Measurements from ENCODE around the gene HAGH. TPM values are rescaled to one million over a fixed set of nuclear protein-coding genes. Genes with fewer than 3 reads are reported as not detected.

Gene HAGH
- total RNA-seq, 2 experiments from 2014 or later, result 51.3 to 51.8 TPM

DNA sequence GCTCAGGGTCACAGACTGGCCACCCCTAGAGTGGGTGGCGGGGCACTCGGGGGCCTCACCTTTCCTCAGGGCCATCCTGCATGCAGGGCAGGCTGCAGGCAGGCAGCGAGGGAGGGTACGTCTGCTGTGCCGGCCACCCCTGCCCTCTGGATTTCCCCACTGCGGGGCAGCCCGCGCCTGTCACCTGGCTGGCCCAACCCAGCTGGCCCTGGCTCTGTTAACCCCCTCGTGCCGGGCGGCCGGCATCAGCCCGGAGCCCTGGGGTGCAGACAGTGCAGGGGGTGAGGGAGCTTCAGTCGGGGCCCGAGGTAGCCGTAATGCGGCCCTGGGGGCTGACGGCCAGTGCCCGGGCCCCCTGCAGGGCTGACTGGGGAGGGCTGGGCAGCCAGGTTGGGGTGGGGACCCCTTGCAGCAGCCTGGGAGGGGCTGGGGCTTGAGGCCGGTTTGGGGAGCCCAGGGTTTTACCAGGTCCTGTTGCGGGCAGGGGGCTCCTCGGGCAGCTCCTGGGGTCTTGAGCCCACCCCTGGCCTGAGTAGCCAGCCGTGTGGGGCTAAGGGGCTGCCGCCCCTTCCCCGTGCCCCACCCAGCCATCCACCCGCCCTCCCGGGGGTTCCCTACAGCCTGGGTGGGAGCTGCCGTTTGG, 32.9 kb downstream of the HAGH start, which contains the start of gene IGFALS:
IGFALS (minus strand) TSS at position 128 of the 643 bp plus-strand sequence; CDS start at position 75, 53 bp downstream.
- CTCF ChIA-PET, result interaction anchor here (0.6 kb wide), 1 partner anchor 34 kb away, joined by 3 read pairs; no protein-coding TSS in a partner anchor

DNA sequence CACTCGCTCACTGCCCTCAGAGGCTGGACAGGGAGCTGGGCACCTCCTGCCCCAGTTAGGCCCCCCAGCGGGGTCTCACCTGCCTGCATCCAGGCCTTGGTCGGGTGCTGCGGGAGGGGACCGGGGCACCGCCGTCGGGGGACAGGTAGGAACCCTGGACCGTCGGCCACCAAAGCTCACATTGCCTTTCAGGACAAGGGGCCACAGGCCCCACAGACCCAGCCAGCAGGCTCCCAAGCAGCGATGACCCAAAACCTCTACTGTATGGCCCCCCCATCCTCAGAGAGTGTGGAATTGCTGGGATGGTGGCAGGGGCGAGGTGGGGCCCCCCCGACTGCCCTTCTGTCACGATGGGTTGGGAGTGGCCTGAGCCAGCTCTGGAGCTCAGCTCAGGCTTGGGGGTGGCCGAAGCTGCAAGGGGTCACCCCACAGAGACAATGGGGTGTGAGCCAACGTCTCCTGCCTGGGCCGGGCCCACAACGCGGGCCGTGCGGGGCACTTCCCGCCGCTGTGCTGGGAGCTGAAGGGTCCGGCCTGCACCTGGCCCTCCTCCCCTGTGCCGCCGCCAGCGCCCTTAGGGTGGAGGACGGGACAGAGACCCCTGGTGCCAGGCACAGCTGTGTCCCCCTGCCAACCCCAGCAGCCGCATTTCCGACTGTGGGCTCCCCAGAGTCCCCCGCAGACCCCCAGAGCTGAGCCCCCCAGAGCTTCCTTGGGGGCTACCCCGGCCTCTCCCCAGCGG, 33.6 kb downstream of the HAGH start:
- no peak overlapping the region for H3K4me3 Mint-ChIP-seq

More for the DNA sequence above, 32.9 kb downstream of the HAGH start, which contains the start of gene IGFALS:
- H3K4me1 Mint-ChIP-seq, result peaks cover 1% of the 10 kb centered on the region
- no peak for DNase-seq
- H3K27me3 Mint-ChIP-seq, result no peaks in the 10 kb centered on the region
- H3K9me3 Mint-ChIP-seq, result peaks cover 2% of the 10 kb centered on the region
- POLR2A ChIA-PET, result interaction anchor here (1.1 to 1.4 kb wide), 2 partner anchors 11 to 33 kb away, joined by 3 to 5 read pairs; partner anchors contain the start of genes FAHD1, NUBP2 and SPSB3
- no peak within 1 kb of the TSS for H3K27ac Mint-ChIP-seq
- H3K36me3 Mint-ChIP-seq (ENCODE audit: low read depth), result peaks cover 4% of the 10 kb centered on the region
- no peak within 1 kb of the TSS for H3K4me3 Mint-ChIP-seq

DNA sequence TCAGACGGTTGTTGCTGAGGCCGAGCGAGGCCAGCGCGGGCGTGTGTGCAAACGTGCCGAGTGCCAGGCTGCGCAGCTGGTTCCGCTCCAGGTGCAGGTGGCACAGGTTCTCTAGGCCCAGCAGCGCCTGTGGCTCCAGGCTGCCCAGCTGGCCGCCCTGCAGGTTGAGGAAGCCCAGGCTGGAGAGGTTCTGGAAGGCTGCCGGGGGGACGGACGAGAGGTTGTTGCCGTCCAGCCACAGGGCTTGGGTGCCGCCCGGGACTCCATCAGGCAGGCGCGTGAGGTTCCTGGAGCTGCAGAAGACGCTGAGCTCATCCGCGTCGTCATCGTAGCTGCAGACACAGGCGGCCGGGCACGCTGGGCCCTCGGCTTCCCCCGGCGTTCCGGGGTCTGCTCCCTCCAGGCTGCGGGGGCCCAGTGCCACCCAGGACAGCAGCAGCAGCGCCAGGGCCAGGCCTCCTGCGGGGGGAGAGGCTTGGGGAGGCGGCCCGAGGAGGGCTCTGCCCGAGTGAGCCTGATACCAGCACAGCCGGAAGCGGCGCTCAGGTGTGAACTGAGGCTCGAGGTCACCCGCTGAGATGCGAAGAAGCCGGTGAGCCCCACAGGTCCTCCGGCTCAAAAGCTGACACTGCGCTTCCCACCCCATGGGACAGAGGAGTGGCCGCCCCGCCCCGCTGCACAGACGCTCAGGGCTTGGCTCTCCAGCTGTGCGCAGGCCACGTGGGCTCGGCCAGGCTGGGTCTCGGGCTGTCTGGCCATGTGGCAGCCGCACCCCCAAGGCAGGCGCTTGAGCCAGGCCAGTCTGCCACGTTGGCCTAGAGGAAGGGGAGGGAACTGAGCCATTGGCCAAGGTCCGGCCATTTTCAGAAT, 34.4 kb downstream of the HAGH start:
- ChIA-PET CTCF (no interaction called here), POLR2A (interaction anchor here (1.1 to 1.7 kb wide), 3 partner anchors 10 to 35 kb away, joined by 3 to 5 read pairs (median 5); partner anchors contain the start of genes FAHD1, NUBP2 and SPSB3)
- H3K4me3 Mint-ChIP-seq, result no peak overlapping the region
- H3K27me3 Mint-ChIP-seq, result no peaks in the 10 kb centered on the region
- peaks cover 4% of the 10 kb centered on the region for H3K36me3 Mint-ChIP-seq (ENCODE audit: low read depth)
- H3K9me3 Mint-ChIP-seq, result peaks cover under 1% of the 10 kb centered on the region
- DNase-seq, result no peak
- H3K4me1 Mint-ChIP-seq, result peaks cover 1% of the 10 kb centered on the region
- no peak overlapping the region for H3K27ac Mint-ChIP-seq

More for the DNA sequence above, 33.6 kb downstream of the HAGH start:
- Mint-ChIP-seq H3K27me3 (no peaks in the 10 kb centered on the region), H3K9me3 (peaks cover 2% of the 10 kb centered on the region), H3K4me1 (peaks cover 1% of the 10 kb centered on the region), H3K36me3 (ENCODE audit: low read depth) (peaks cover 4% of the 10 kb centered on the region), H3K27ac (no peak overlapping the region)
- ChIA-PET POLR2A (interaction anchor here (1.1 to 1.4 kb wide), 2 partner anchors 10 to 34 kb away, joined by 3 to 5 read pairs; partner anchors contain the start of genes FAHD1, NUBP2 and SPSB3), CTCF (no interaction called here)
- no peak for DNase-seq

DNA sequence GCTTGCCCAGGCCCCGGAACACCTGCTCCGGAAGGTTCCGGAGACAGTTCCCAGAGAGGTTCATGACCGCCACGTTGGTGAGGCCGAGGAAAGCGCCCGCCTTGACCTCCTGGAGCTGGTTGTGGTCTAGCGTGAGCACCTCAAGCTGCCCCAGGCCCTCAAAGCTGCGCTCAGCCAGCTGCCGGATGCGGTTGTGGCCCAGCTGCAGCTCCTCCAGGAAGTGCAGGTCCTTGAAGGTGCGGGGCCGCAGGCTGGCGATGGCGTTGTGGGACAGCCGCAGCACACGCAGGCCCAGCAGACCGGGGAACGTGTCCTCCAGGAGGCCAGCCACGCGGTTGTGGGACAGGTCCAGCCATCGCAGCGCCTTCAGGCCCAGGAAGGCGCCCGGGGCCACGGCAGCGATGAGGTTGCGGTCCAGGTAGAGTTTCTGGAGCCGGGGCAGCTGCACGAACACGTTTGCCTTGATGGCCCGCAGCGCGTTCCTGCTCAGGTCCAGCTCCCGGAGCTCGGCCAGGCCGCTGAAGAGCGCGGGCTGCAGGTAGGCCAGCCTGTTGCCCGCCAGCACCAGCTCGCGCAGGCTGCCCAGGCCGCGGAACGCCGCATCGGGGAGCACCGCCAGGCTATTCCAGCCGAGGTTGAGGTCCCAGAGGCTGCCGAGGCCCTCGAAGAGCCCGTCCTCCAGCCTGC, 35.2 kb downstream of the HAGH start:
- ChIA-PET POLR2A (interaction anchor here (1.7 kb wide), 1 partner anchor 9 kb away, joined by 5 read pairs; the partner anchor contains the start of genes NUBP2 and SPSB3), CTCF (no interaction called here)
- Mint-ChIP-seq H3K27me3 (no peaks in the 10 kb centered on the region), H3K4me3 (no peak overlapping the region), H3K36me3 (ENCODE audit: low read depth) (peaks cover 4% of the 10 kb centered on the region), H3K9me3 (no peaks in the 10 kb centered on the region), H3K27ac (no peak overlapping the region), H3K4me1 (peaks cover 1% of the 10 kb centered on the region)
- no peak for DNase-seq

DNA sequence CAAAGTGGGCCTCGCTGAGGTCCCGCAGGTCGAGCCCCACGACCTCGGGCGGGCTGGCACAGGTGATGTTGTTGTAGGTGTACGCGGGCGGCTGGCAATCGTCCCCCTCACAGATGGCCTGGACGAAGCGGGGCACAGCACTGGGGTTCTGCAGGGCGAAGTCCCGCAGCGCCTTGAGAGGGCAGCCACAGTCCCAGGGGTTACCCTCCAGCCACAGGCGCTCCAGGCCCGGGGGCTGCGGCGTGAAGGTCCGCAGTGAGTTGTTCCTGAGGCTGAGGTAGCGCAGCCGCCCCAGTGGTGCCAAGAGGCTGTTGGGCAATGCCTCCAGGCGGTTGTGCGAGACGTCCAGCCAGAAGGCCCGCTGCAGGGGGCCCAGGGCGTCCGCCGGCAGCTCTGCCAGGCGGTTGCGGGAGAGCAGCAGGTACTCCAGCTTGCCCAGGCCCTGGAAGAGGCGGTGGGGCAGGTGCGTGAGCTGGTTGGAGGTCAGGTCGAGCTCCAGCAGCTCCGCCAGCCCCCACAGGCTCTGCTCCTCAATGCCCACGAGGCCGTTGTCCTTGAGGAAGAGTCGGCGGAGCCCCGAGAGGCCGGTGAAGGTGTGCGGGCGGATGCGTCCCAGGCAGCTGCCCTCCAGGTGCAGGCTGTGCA, 35.9 kb downstream of the HAGH start:
- DNase-seq, result no peak
- no peaks in the 10 kb centered on the region for H3K27me3 Mint-ChIP-seq
- CTCF ChIA-PET, result no interaction called here
- no peak overlapping the region for H3K27ac Mint-ChIP-seq
- H3K36me3 Mint-ChIP-seq (ENCODE audit: low read depth), result peaks cover 4% of the 10 kb centered on the region
- no peaks in the 10 kb centered on the region for H3K9me3 Mint-ChIP-seq
- POLR2A ChIA-PET, result interaction anchor here (1.7 kb wide), 1 partner anchor 8 kb away, joined by 5 read pairs; the partner anchor contains the start of genes NUBP2 and SPSB3
- H3K4me1 Mint-ChIP-seq, result peaks cover 1% of the 10 kb centered on the region
- no peak overlapping the region for H3K4me3 Mint-ChIP-seq

- no peak overlapping the region for H3K4me3 Mint-ChIP-seq
- no peak overlapping the region for H3K27ac Mint-ChIP-seq
- POLR2A ChIA-PET, result interaction anchor here (1.7 kb wide), 1 partner anchor 8 kb away, joined by 5 read pairs; the partner anchor contains the start of genes NUBP2 and SPSB3
- peaks cover 4% of the 10 kb centered on the region for H3K36me3 Mint-ChIP-seq (ENCODE audit: low read depth)
- no peak for DNase-seq
- H3K4me1 Mint-ChIP-seq, result peaks cover 3% of the 10 kb centered on the region
- CTCF ChIA-PET, result no interaction called here
- H3K9me3 Mint-ChIP-seq, result no peaks in the 10 kb centered on the region
- H3K27me3 Mint-ChIP-seq, result no peaks in the 10 kb centered on the region
Measured at GRCh38 chr16:1790261-1790610, 36.4 kb downstream of the HAGH start.

DNA sequence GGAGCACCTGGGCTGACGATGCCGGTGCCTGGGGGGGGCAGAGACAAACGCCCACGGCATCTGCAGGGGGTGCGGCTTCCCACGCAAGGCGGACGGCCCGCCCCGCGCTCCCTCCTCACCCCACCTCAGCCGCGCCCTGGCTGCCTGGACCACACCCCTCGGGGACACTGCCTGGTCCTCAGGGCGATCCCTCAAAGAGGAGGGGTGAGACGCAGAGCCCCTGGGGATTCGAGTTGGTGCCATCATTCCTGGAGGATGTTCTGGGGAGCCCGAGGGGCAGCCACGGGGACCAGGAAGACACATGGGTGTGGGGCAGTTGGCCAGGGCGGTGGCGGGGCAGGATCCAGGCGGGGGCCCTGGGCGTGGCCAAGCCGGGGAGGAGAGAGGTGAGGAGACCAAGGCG, 37.0 kb downstream of the HAGH start:
- POLR2A ChIA-PET, result no interaction called here

GRCh38 chr16:1788708-1789100, 37.9 kb downstream of the HAGH start:
- CTCF ChIA-PET, result no interaction called here
- H3K4me1 Mint-ChIP-seq, result peaks cover 8% of the 10 kb centered on the region
- H3K27ac Mint-ChIP-seq, result no peak overlapping the region
- no peaks in the 10 kb centered on the region for H3K9me3 Mint-ChIP-seq
- POLR2A ChIA-PET, result no interaction called here
- no peaks in the 10 kb centered on the region for H3K27me3 Mint-ChIP-seq
- no peak overlapping the region for H3K4me3 Mint-ChIP-seq
- DNase-seq, result no peak
- peaks cover 7% of the 10 kb centered on the region for H3K36me3 Mint-ChIP-seq (ENCODE audit: low read depth)

More for the DNA sequence above, 37.0 kb downstream of the HAGH start:
- Mint-ChIP-seq H3K27ac (no peak overlapping the region), H3K36me3 (ENCODE audit: low read depth) (peaks cover 7% of the 10 kb centered on the region), H3K4me1 (peaks cover 5% of the 10 kb centered on the region), H3K4me3 (no peak overlapping the region), H3K27me3 (no peaks in the 10 kb centered on the region), H3K9me3 (no peaks in the 10 kb centered on the region)
- CTCF ChIA-PET, result no interaction called here
- DNase-seq, result no peak

- peaks cover 13% of the 10 kb centered on the region for H3K4me1 Mint-ChIP-seq
- CTCF ChIA-PET, result no interaction called here
- no peak for DNase-seq
Measured at GRCh38 chr16:1788095-1788707, 38.4 kb downstream of the HAGH start.

DNA sequence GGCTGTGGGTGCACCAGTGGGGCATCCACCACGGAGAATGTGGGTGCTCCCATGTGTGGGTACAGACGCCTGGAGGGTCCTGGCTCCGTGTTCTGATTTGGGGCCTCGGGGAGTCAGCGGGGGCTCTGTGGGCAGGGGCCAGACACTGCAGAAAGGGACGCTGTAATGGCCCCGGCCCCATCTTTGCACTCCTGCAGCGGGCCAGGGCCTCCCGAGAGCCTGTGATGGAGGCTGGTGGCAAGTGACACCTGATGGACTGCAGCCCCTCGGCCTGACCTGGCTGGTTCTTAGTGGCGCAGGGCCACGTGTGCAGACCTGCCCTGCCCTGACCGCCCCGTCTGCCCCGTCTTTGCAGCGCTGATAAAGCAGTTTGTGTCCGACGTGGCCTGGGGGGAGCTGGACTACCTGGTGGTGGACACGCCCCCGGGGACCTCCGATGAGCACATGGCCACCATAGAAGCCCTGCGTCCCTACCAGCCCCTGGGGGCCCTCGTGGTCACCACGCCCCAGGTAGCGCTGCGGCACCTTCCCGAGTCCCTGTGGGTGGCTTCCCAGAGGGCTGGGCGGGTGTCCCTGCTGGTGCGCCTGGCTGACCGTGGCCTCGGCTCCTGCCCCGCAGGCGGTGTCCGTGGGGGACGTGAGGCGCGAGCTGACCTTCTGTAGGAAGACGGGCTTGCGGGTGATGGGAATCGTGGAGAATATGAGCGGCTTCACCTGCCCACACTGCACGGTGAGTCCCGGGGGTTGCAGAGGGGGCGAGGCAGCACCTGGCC, 39.1 kb downstream of the HAGH start:
- Mint-ChIP-seq H3K27me3 (no peaks in the 10 kb centered on the region), H3K27ac (no peak overlapping the region), H3K4me1 (peaks cover 13% of the 10 kb centered on the region), H3K9me3 (no peaks in the 10 kb centered on the region), H3K36me3 (ENCODE audit: low read depth) (peaks cover 10% of the 10 kb centered on the region), H3K4me3 (no peak overlapping the region)
- no peak for DNase-seq
- ChIA-PET CTCF (no interaction called here), POLR2A (no interaction called here)

More at GRCh38 chr16:1788095-1788707, 38.4 kb downstream of the HAGH start:
- POLR2A ChIA-PET, result no interaction called here
- Mint-ChIP-seq H3K27me3 (no peaks in the 10 kb centered on the region), H3K4me3 (no peak overlapping the region), H3K9me3 (no peaks in the 10 kb centered on the region), H3K27ac (no peak overlapping the region), H3K36me3 (ENCODE audit: low read depth) (peaks cover 10% of the 10 kb centered on the region)

DNA sequence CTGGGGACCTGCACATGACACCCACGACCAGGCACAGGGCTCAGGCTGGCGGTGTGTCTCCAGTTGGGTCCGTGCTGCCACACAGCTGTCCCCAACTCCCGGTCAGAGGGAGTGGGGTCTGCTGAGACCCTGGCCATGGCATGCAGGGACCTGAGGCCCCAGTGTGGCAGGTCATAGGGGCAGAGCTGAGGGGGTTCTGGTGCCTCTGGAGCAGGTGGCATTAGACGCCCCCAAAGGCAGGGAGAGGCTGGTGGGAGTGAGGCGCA, 39.6 kb downstream of the HAGH start:
- no peak for DNase-seq
- ChIA-PET POLR2A (no interaction called here), CTCF (no interaction called here)
- no peak overlapping the region for H3K27ac Mint-ChIP-seq
- peaks cover 10% of the 10 kb centered on the region for H3K36me3 Mint-ChIP-seq (ENCODE audit: low read depth)
- H3K9me3 Mint-ChIP-seq, result no peaks in the 10 kb centered on the region
- peaks cover 13% of the 10 kb centered on the region for H3K4me1 Mint-ChIP-seq
- H3K27me3 Mint-ChIP-seq, result no peaks in the 10 kb centered on the region
- no peak overlapping the region for H3K4me3 Mint-ChIP-seq

Data from activated CD4-positive, alpha-beta memory T cell treated with anti-CD3 and anti-CD28 coated beads, Interleukin-2, amount 10 ng/mL, durations not matched to agents 7 days and 5 days (primary cell).